H9 (cell line): ENCODE measurements around the gene CAMK1G. TPM values are rescaled to one million over a fixed set of nuclear protein-coding genes. Genes with fewer than 3 reads are reported as not detected.

Experiments
- DNase-seq: peaks from one replicate; pipeline ENCODE4 v3.0.0-alpha.2; 2017
- H2AFZ ChIP-seq: one replicate; pipeline ENCODE4 v1.6.1; 2013; ENCODE audit warnings: mild to moderate bottlenecking, low read length, control low read depth, moderate library complexity
- H2AK5ac ChIP-seq: 2 replicates; pipeline ENCODE4 v1.6.1; 2013; ENCODE audit warnings: low read length, control low read depth, mixed read lengths; ENCODE audit not compliant: insufficient read length
- H2BK120ac ChIP-seq: one replicate; pipeline ENCODE4 v1.6.1; 2013; ENCODE audit warnings: low read depth, mild to moderate bottlenecking, low read length, control low read depth, inconsistent platforms; ENCODE audit not compliant: poor library complexity, severe bottlenecking
- H2BK12ac ChIP-seq: 2 replicates; pipeline ENCODE4 v1.6.1; 2013; ENCODE audit warnings: low read length, control low read depth, mixed read lengths, low read depth; ENCODE audit not compliant: insufficient read length
- H2BK15ac ChIP-seq: 2 replicates; pipeline ENCODE4 v1.6.1; 2013; ENCODE audit warnings: low read depth, low read length, control low read depth
- H2BK20ac ChIP-seq: one replicate; pipeline ENCODE4 v1.6.1; 2013; ENCODE audit warnings: low read depth, mild to moderate bottlenecking, low read length, control low read depth, inconsistent platforms; ENCODE audit not compliant: poor library complexity, severe bottlenecking
- H2BK5ac ChIP-seq: 2 replicates; pipeline ENCODE4 v1.6.1; 2013; ENCODE audit warnings: low read length, control low read depth, mixed read lengths; ENCODE audit not compliant: insufficient read length
- H3K14ac ChIP-seq: 2 replicates; pipeline ENCODE4 v1.6.1; 2013; ENCODE audit warnings: low read length, control low read depth; ENCODE audit not compliant: insufficient read depth
- H3K18ac ChIP-seq: 2 replicates; pipeline ENCODE4 v1.6.1; 2013; ENCODE audit warnings: low read depth, mild to moderate bottlenecking, mixed read lengths, low read length, control low read depth; ENCODE audit not compliant: insufficient read length
- H3K23ac ChIP-seq: 2 replicates; pipeline ENCODE4 v1.6.1; 2013; ENCODE audit warnings: low read length, control low read depth, mixed read lengths, low read depth; ENCODE audit not compliant: insufficient read length
- H3K23me2 ChIP-seq: 2 replicates; pipeline ENCODE4 v1.6.1; 2013; ENCODE audit warnings: low read depth, mild to moderate bottlenecking, mixed read lengths, low read length, control low read depth; ENCODE audit not compliant: insufficient read length, poor library complexity, severe bottlenecking
- H3K27ac ChIP-seq: 2 replicates; pipeline ENCODE4 v1.5.1; 2013; ENCODE audit warnings: low read length, control low read depth, mixed read lengths, low read depth; ENCODE audit not compliant: insufficient read length
- H3K27me3 ChIP-seq: 2 replicates; pipeline ENCODE4 v1.6.1; 2013; ENCODE audit warnings: low read length, control low read depth, inconsistent platforms; ENCODE audit not compliant: insufficient read depth
- H3K4ac ChIP-seq: 2 replicates; pipeline ENCODE4 v1.6.1; 2013; ENCODE audit warnings: low read depth, mild to moderate bottlenecking, control low read depth, inconsistent platforms, low read length, moderate library complexity
- H3K4me1 ChIP-seq: 2 replicates; pipeline ENCODE4 v1.6.1; 2013; ENCODE audit warnings: low read length, control low read depth, inconsistent platforms; ENCODE audit not compliant: insufficient read depth
- H3K4me2 ChIP-seq: 2 replicates; pipeline ENCODE4 v1.6.1; 2013; ENCODE audit warnings: low read length, control low read depth, mixed read lengths; ENCODE audit not compliant: insufficient read length, insufficient read depth
- H3K56ac ChIP-seq: 2 replicates; pipeline ENCODE4 v1.6.1; 2013; ENCODE audit warnings: low read depth, mild to moderate bottlenecking, mixed read lengths, low read length, control low read depth; ENCODE audit not compliant: insufficient read length
- H3K79me1 ChIP-seq: 2 replicates; pipeline ENCODE4 v1.6.1; 2013; ENCODE audit warnings: low read depth, mild to moderate bottlenecking, moderate library complexity, low read length, control low read depth, inconsistent platforms; ENCODE audit not compliant: insufficient read depth, poor library complexity, severe bottlenecking
- H3K79me2 ChIP-seq: 2 replicates; pipeline ENCODE4 v1.6.1; 2013; ENCODE audit warnings: low read length, control low read depth, inconsistent platforms; ENCODE audit not compliant: insufficient read depth
- H3K9ac ChIP-seq: 2 replicates; pipeline ENCODE4 v1.6.1; 2013; ENCODE audit warnings: low read length, control low read depth, mixed read lengths; ENCODE audit not compliant: insufficient read length; ENCODE audit errors: extremely low read depth
- H3K9me3 ChIP-seq: one replicate; pipeline ENCODE4 v1.6.1; 2013; ENCODE audit warnings: low read depth, low read length, inconsistent platforms; ENCODE audit not compliant: control insufficient read depth
- H3T11ph ChIP-seq: one replicate; pipeline ENCODE4 v1.6.1; 2013; ENCODE audit warnings: mild to moderate bottlenecking, low read length, control low read depth, inconsistent platforms
- H4K20me1 ChIP-seq: one replicate; pipeline ENCODE4 v1.6.1; 2013; ENCODE audit not compliant: control insufficient read depth, insufficient read length, insufficient read depth
- H4K5ac ChIP-seq: 2 replicates; pipeline ENCODE4 v1.6.1; 2013; ENCODE audit warnings: low read depth, mild to moderate bottlenecking, mixed read lengths, low read length, control low read depth; ENCODE audit not compliant: insufficient read length
- H4K8ac ChIP-seq: replicated peaks from 2 replicates; pipeline ENCODE4 v1.6.1; 2013; ENCODE audit warnings: low read length, control low read depth, mixed read lengths, low read depth; ENCODE audit not compliant: insufficient read length
- H4K91ac ChIP-seq: 2 replicates; pipeline ENCODE4 v1.6.1; 2013; ENCODE audit warnings: low read depth, mild to moderate bottlenecking, moderate library complexity, mixed read lengths, low read length, control low read depth; ENCODE audit not compliant: insufficient read length
- H3K27ac Mint-ChIP-seq, 3 experiments: 2 replicates in 2 of 3; 3 replicates in 1 of 3; pipeline ENCODE4 v1.8.0; 2020 to 2021; ENCODE audit warnings: mixed read lengths in 3 of 3, mild to moderate bottlenecking in 1 of 3, moderate library complexity in 1 of 3
- H3K27me3 Mint-ChIP-seq: 2 replicates; pipeline ENCODE4 v1.8.0; 2021; ENCODE audit warnings: low read depth, mild to moderate bottlenecking, moderate library complexity, mixed read lengths
- H3K36me3 Mint-ChIP-seq, 3 experiments: 2 replicates in 2 of 3; 3 replicates in 1 of 3; pipeline ENCODE4 v1.8.0; 2020 to 2021; ENCODE audit warnings: low read depth in 3 of 3, mixed read lengths in 3 of 3; ENCODE audit not compliant: insufficient read depth in 1 of 3
- H3K4me1 Mint-ChIP-seq, 2 experiments: 2 replicates each; pipeline ENCODE4 v1.8.0; 2020; ENCODE audit warnings: mixed read lengths in 2 of 2
- H3K4me3 Mint-ChIP-seq, 2 experiments: 2 replicates in 1 of 2; 3 replicates in 1 of 2; pipeline ENCODE4 v1.8.0; 2020 to 2021; ENCODE audit warnings: mild to moderate bottlenecking in 2 of 2, mixed read lengths in 2 of 2, moderate library complexity in 1 of 2
- H3K9me3 Mint-ChIP-seq, 2 experiments: 2 replicates in 1 of 2; 3 replicates in 1 of 2; pipeline ENCODE4 v1.8.0; 2020; ENCODE audit warnings: mild to moderate bottlenecking in 2 of 2, mixed read lengths in 2 of 2, moderate library complexity in 1 of 2
- CTCF ChIP-seq: fragments of 200-600 bp; sonication (generic); conservative IDR thresholded peaks from 3 replicates; pipeline ENCODE4 v1.8.0; 2021; ENCODE audit warnings: antibody characterized with exemption, mild to moderate bottlenecking
- WGBS: extraction: QIAGEN DNeasy Blood & Tissue Kit; methylation state at CpG from one replicate; pipeline ENCODE4 v1.1.7; 2013; ENCODE audit warnings: missing lambda C conversion rate, low lambda C conversion rate, mixed read lengths; ENCODE audit not compliant: insufficient read length; ENCODE audit errors: extremely low coverage; 5-methylcytosine and 5-hydroxymethylcytosine counted together
- total RNA-seq: library from RNA; stranded (reverse); gene quantifications from 2 replicates; pipeline ENCODE4 v1.2.1, GENCODE V29; 2021

The CAMK1G gene
- total RNA-seq, 1 experiment from 2014 or later, result 0.28 TPM

- Histone ChIP-seq H3K27me3 (no peaks in the 10 kb centered on the region), H4K8ac (no peak overlapping the region), H3T11ph (no peak overlapping the region), H3K14ac (no peak overlapping the region), H3K79me2 (no peaks in the 10 kb centered on the region), H3K4me1 (peaks cover 6% of the 10 kb centered on the region; the same call in 1 of the 2 replicates), H2BK12ac (no peak overlapping the region), H4K91ac (no peak overlapping the region), H2BK120ac (no peak overlapping the region), H4K5ac (no peak overlapping the region), H3K27ac (no peak overlapping the region), H2BK15ac (no peak overlapping the region), H2BK5ac (no peak overlapping the region), H4K20me1 (no peaks in the 10 kb centered on the region), H3K79me1 (no peaks in the 10 kb centered on the region), H2BK20ac (no peak overlapping the region), H3K9me3 (no peaks in the 10 kb centered on the region), H3K23me2 (no peaks in the 10 kb centered on the region), H3K4ac (no peak overlapping the region), H2AK5ac (no peak overlapping the region), H2AFZ (no peak overlapping the region), H3K18ac (no peak overlapping the region), H3K9ac (no peak overlapping the region), H3K4me2 (no peak overlapping the region), H3K56ac (no peak overlapping the region), H3K23ac (no peak overlapping the region)
- Mint-ChIP-seq H3K9me3 (no peaks in the 10 kb centered on the region; a peak in 1 of 5 replicates), H3K27me3 (peaks cover 13% of the 10 kb centered on the region), H3K27ac (no peak overlapping the region), H3K4me1 (peaks cover 27 to 28% of the 10 kb centered on the region in 2 experiments), H3K36me3 (no peaks in the 10 kb centered on the region), H3K4me3 (no peak overlapping the region)
- WGBS, result no CpG with 5 or more reads among the region's 2 CpGs
- TF ChIP-seq CTCF, result no peak
- no peak for DNase-seq
Observed at GRCh38 chr1:209550519-209550918, 33.0 kb upstream of the CAMK1G start.
